Coronary artery (tissue), 2 donors: Measurements from ENCODE around the gene SPATA21.

Experiments used
- DNase-seq: peaks from one replicate; pipeline ENCODE4 v3.0.0-alpha.2; 2017; ENCODE audit warnings: low spot score
- H3K27ac ChIP-seq, 2 donors: fragments of 200-600 bp; sonication (generic); one replicate each; pipeline ENCODE4 v1.5.1; 2016 to 2019
- H3K4me3 ChIP-seq: fragments of 200-600 bp; sonication (generic); 2 replicates; pipeline ENCODE4 v1.5.1; 2016; ENCODE audit warnings: mild to moderate bottlenecking, moderate library complexity
- CTCF ChIP-seq: fragments of 200-600 bp; sonication (generic); IDR thresholded peaks from one replicate; pipeline ENCODE4 v1.5.1; 2019; ENCODE audit warnings: antibody characterized with exemption

The SPATA21 gene

GRCh38 chr1:16430606-16431005 lies 6.6 kb downstream of the SPATA21 start:
- no peak for TF ChIP-seq CTCF
- H3K4me3 ChIP-seq: no peak overlapping the region
- DNase-seq: no peak
- H3K27ac ChIP-seq: no peak overlapping the region

GRCh38 chr1:16425125-16426025 lies 11.8 kb downstream of the SPATA21 start:
- DNase-seq: no peak
- no peak for TF ChIP-seq CTCF
- H3K27ac ChIP-seq: no peak overlapping the region
- H3K4me3 ChIP-seq: no peak overlapping the region

GRCh38 chr1:16422041-16422440 lies 15.2 kb downstream of the SPATA21 start:
- Histone ChIP-seq H3K4me3 (no peak overlapping the region), H3K27ac (no peak overlapping the region)
- no peak for DNase-seq
- no peak for TF ChIP-seq CTCF

- no peak for DNase-seq
- no peak overlapping the region for H3K4me3 ChIP-seq
- no peak for TF ChIP-seq CTCF
- no peak overlapping the region for H3K27ac ChIP-seq
These were observed 16.0 kb downstream of the SPATA21 start for GRCh38 chr1:16421201-16421600.

- no peak for TF ChIP-seq CTCF
- no peak for DNase-seq
- no peak overlapping the region for H3K4me3 ChIP-seq
- H3K27ac ChIP-seq: no peak overlapping the region
These were observed 16.7 kb downstream of the SPATA21 start for GRCh38 chr1:16420424-16421118.

- no peak for DNase-seq
- TF ChIP-seq CTCF: no peak
- H3K4me3 ChIP-seq: no peak overlapping the region
- H3K27ac ChIP-seq: no peak overlapping the region
These were observed 18.3 kb downstream of the SPATA21 start for GRCh38 chr1:16418823-16419425.
